Lung (tissue), 12 donors: ENCODE results near the gene UIMC1. TPM values are rescaled to one million over a fixed set of nuclear protein-coding genes. Genes with fewer than 3 reads are reported as not detected.
A peak's percentile ranks its signal among the peaks of the same experiment; 100 is the strongest.

Source experiments
- ATAC-seq: fragments of 200-7000 bp; cut with Tn5 transposase; one replicate; pipeline ENCODE4 v1.9.1; 2020; ENCODE audit warnings: moderate number of reproducible peaks; ENCODE audit not compliant: insufficient read depth, low FRiP score
- DNase-seq, 3 donors: peaks; one replicate each; pipeline ENCODE4 v3.0.0-alpha.2; 2013 to 2017
- H3K27ac ChIP-seq, 2 donors: one replicate each; pipeline ENCODE4 v1.5.1; 2013; ENCODE audit warnings: mild to moderate bottlenecking in 2 of 2, moderate library complexity in 2 of 2, control low read depth in 1 of 2, inconsistent platforms in 1 of 2, low read depth in 1 of 2, low read length in 1 of 2
- H3K27me3 ChIP-seq, 3 donors: one replicate each; pipeline ENCODE4 v1.5.1; 2013; ENCODE audit warnings: low read length in 2 of 3; ENCODE audit not compliant: control insufficient read depth in 3 of 3, insufficient read depth in 3 of 3
- H3K36me3 ChIP-seq, 4 donors: one replicate each; pipeline ENCODE4 v1.5.1; 2013; ENCODE audit warnings: low read length in 4 of 4, mild to moderate bottlenecking in 1 of 4, moderate library complexity in 1 of 4; ENCODE audit not compliant: control insufficient read depth in 4 of 4, insufficient read depth in 4 of 4
- H3K4me1 ChIP-seq, 5 donors: one replicate each; pipeline ENCODE4 v1.5.1; 2013; ENCODE audit warnings: low read length in 5 of 5, mild to moderate bottlenecking in 2 of 5, moderate library complexity in 1 of 5; ENCODE audit not compliant: control insufficient read depth in 5 of 5, insufficient read depth in 5 of 5
- H3K4me3 ChIP-seq: one replicate; pipeline ENCODE4 v1.5.1; 2013; ENCODE audit warnings: mild to moderate bottlenecking, control low read depth, moderate library complexity
- H3K9ac ChIP-seq, 2 donors: one replicate each; pipeline ENCODE4 v1.5.1; 2013; ENCODE audit warnings: low read length in 2 of 2, control low read depth in 1 of 2; ENCODE audit not compliant: insufficient read depth in 1 of 2
- H3K9me3 ChIP-seq, 4 donors: one replicate each; pipeline ENCODE4 v1.5.1; 2013; ENCODE audit warnings: low read length in 3 of 4, mild to moderate bottlenecking in 1 of 4, moderate library complexity in 1 of 4; ENCODE audit not compliant: control insufficient read depth in 4 of 4, insufficient read depth in 3 of 4
- WGBS, 2 donors: extraction: QIAGEN DNeasy Blood & Tissue Kit; methylation state at CpG; one replicate each; pipeline ENCODE4 v1.1.7; 2013; 5-methylcytosine and 5-hydroxymethylcytosine counted together
- polyA plus RNA-seq, 2 donors: library from polyadenylated mRNA; stranded (reverse); fragments of 200-250 nt; gene quantifications; one replicate each; pipeline ENCODE4 v1.2.1, GENCODE V29; 2013
- total RNA-seq, 2 donors: library from RNA; depleted of rRNA in 1 of 2; stranded (reverse); fragments of >200 nt in 1 of 2; gene quantifications; one replicate each; pipeline ENCODE4 v1.2.1, GENCODE V29; 2014 to 2021
- TF ChIP-seq, protein P1 (sequence below): IDR thresholded peaks from 2 replicates; pipeline ENCODE4 v1.5.1; 2012; ENCODE audit warnings: mild to moderate bottlenecking; ENCODE audit errors: control extremely low read depth, extremely low read depth
- donor health status: control.
- donor health status: control.
- donor health status: Bipolar disorder and iron deficiency.
- donor health status: healthy.
- donor health status: DM: yes; HTN: yes; CAD: no.

UIMC1 gene
- total and polyA plus RNA-seq, 4 donors, result 21.6 to 50.8 (median 27.9) TPM

DNA sequence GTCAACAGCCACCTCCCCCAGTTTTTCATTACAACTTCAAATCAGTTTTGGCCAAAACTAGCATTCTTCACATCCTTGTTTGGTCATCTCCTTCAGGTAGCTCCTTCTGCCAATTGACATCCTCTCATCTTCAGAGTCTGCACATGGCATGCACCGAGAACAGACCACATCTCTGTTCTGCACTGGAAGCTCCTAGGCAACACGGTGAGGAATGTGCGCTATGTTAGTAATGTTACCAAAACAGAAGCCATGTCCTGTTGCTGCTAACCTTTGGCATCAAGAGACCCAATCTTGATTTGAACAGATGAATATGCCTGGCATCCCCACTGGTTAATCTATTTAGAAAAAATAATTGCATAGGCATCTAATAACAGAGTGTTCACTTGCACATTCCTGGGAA lies 102.3 kb downstream of the UIMC1 start:
- Histone ChIP-seq H3K4me3 (no peak overlapping the region), H3K9ac (no peak overlapping the region), H3K4me1 (peaks cover 0 to 9% (median 0%) of the 10 kb centered on the region in 5 donors), H3K9me3 (peaks cover 0 to 2% (median 0%) of the 10 kb centered on the region in 4 donors), H3K27me3 (no peaks in the 10 kb centered on the region), H3K27ac (no peak overlapping the region), H3K36me3 (peaks cover 25 to 43% (median 33%) of the 10 kb centered on the region in 4 donors)
- ATAC-seq, result no peak
- TF ChIP-seq, protein P1, sequence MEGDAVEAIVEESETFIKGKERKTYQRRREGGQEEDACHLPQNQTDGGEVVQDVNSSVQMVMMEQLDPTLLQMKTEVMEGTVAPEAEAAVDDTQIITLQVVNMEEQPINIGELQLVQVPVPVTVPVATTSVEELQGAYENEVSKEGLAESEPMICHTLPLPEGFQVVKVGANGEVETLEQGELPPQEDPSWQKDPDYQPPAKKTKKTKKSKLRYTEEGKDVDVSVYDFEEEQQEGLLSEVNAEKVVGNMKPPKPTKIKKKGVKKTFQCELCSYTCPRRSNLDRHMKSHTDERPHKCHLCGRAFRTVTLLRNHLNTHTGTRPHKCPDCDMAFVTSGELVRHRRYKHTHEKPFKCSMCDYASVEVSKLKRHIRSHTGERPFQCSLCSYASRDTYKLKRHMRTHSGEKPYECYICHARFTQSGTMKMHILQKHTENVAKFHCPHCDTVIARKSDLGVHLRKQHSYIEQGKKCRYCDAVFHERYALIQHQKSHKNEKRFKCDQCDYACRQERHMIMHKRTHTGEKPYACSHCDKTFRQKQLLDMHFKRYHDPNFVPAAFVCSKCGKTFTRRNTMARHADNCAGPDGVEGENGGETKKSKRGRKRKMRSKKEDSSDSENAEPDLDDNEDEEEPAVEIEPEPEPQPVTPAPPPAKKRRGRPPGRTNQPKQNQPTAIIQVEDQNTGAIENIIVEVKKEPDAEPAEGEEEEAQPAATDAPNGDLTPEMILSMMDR, result no peak
- DNase-seq, result no peak
- 89 to 94% methylated on average over 3 of the region's 3 CpGs for WGBS, 2 donors

DNA sequence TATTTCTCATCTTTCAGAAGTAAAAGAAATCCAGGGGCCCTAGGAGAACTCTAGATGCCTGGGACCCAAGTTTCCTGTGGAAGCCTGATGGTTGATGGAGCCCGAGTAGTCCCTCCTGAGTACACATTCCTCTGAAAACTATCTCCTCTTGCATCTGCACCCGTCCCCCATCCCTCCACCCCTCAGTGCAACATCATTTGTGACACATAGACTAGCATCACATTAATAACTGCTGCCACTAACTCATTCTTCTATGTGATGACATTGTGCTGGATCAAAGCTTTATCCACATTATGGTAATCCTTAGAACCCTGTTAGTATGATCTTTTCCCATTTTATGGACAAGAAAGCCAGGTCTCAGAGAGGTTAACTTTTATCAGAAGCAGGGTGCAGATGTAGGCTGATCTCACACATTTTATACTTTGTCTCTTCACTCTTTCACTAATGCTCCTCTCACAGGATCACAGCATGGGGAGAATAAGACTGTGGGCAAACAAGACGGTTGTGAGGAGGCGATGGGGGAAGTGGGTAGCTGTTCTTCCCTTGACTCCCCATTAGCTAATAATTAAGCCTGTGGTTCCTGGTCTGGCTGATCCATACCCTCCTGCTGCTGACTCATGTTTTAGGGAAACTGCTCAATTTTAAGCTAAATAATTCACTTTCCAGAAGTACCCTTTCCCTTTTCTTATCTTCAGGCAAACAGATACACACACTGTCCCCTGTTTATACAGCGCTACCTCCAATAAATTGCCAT lies 103.5 kb downstream of the UIMC1 start:
- Histone ChIP-seq H3K36me3 (peaks cover 25 to 38% (median 28%) of the 10 kb centered on the region in 4 donors), H3K27ac (no peak overlapping the region), H3K9me3 (no peaks in the 10 kb centered on the region), H3K4me3 (no peak overlapping the region), H3K27me3 (no peaks in the 10 kb centered on the region), H3K9ac (no peak overlapping the region), H3K4me1 (peaks cover 0 to 14% (median 0%) of the 10 kb centered on the region in 5 donors)
- WGBS, 2 donors, result 69 to 89% methylated on average over 5 of the region's 5 CpGs
- TF ChIP-seq, protein P1, result no peak
- ATAC-seq, result no peak
- no peak for DNase-seq

DNA sequence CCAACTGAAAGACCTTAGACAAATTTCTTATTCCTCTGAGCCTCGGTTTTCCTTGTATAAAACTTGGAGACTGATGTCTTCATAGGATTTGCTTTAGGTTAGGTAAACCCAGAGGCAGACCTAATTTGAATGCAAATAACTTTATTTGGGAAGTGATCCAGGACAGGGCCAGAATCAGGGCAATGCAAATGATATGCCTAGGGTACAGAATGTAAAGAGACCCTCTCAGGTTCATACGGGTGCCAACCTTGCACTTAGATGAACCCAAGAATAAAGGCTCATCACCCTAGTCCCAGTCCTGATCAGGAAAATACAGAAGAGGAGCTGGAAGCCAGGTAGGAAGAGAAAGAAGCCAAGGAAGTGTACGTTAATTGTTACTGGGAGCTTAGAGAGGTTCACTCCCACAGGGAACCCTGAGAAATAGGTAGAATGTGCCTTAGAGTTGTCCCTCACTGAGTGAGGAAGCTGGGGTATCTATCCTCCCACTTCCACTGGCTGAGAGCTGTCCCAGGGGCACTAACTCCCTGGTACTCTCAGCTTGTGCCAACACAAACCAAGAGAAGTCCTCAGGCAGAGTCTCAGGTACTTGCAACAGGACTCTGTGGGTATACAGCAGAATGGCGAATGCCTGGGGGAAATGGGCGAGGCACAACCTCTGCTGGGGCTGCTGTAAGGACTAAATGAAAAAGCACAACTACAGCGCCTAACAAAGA lies 104.3 kb downstream of the UIMC1 start:
- WGBS, 2 donors, result 69 to 91% methylated on average over 6 of the region's 6 CpGs
- TF ChIP-seq, protein P1, result no peak

More for the DNA sequence above, 104.3 kb downstream of the UIMC1 start:
- H3K27ac ChIP-seq, result peak overlapping the region in 1 of 2 donors; percentile 1
- DNase-seq (no peak), ATAC-seq (no peak)
- H3K9me3 ChIP-seq, result no peaks in the 10 kb centered on the region
- H3K9ac ChIP-seq, result no peak overlapping the region
- H3K4me3 ChIP-seq, result no peak overlapping the region
- H3K36me3 ChIP-seq, result peaks cover 24 to 38% (median 28%) of the 10 kb centered on the region in 4 donors
- H3K4me1 ChIP-seq, result peaks cover 0 to 15% (median 0%) of the 10 kb centered on the region in 5 donors
- peaks cover 0 to 3% (median 0%) of the 10 kb centered on the region in 3 donors for H3K27me3 ChIP-seq
